ENCODE results near the gene HID1. TPM values are rescaled to one million over a fixed set of nuclear protein-coding genes. Genes with fewer than 3 reads are reported as not detected.
A peak's percentile ranks its signal among the peaks of the same experiment; 100 is the strongest.
"Not testable (repeated sequence)": the region's sequence is repeated elsewhere in the genome, so short reads cannot be mapped to it uniquely, and the experiment has no call there.

Gene HID1
- total RNA-seq, 1 donor from 2014 or later, result 3.7 TPM

- Histone ChIP-seq H3K9ac (ENCODE audit: low read depth in 1 of 3, low read length in 3 of 3) (peak overlapping the region in 2 of 3 donors; percentile 21 to 54), H3K27ac (ENCODE audit: low read depth, low read length) (no peak overlapping the region), H3K9me3 (ENCODE audit: control insufficient read depth in 3 of 3, low read length in 3 of 3) (no peaks in the 10 kb centered on the region), H3K36me3 (ENCODE audit: control insufficient read depth in 3 of 3, insufficient read depth in 3 of 3, low read length in 3 of 3) (no peaks in the 10 kb centered on the region), H3K27me3 (ENCODE audit: control insufficient read depth in 3 of 3, insufficient read depth in 3 of 3, low read length in 3 of 3) (peaks cover 21 to 38% (median 38%) of the 10 kb centered on the region in 3 donors), H3K4me3 (ENCODE audit: low read length in 3 of 3) (peak overlapping the region; percentile 43 to 54 (median 52)), H3K4me1 (ENCODE audit: control insufficient read depth in 3 of 3, insufficient read depth in 3 of 3, low read length in 3 of 3) (peaks cover 4 to 9% (median 7%) of the 10 kb centered on the region in 3 donors)
These were observed 785 bp downstream of the HID1 start for GRCh38 chr17:74971842-74972106.

GRCh38 chr17:74971069-74971841 is 1.3 kb downstream of the HID1 start:
- Histone ChIP-seq H3K9me3 (ENCODE audit: control insufficient read depth in 3 of 3, low read length in 3 of 3) (no peaks in the 10 kb centered on the region), H3K36me3 (ENCODE audit: control insufficient read depth in 3 of 3, insufficient read depth in 3 of 3, low read length in 3 of 3) (no peaks in the 10 kb centered on the region), H3K4me3 (ENCODE audit: low read length in 3 of 3) (peak overlapping the region; percentile 51 to 54 (median 52)), H3K9ac (ENCODE audit: low read depth in 1 of 3, low read length in 3 of 3) (peak overlapping the region in 2 of 3 donors; percentile 21 to 54), H3K27me3 (ENCODE audit: control insufficient read depth in 3 of 3, insufficient read depth in 3 of 3, low read length in 3 of 3) (peaks cover 21 to 38% (median 38%) of the 10 kb centered on the region in 3 donors), H3K27ac (ENCODE audit: low read depth, low read length) (no peak overlapping the region), H3K4me1 (ENCODE audit: control insufficient read depth in 3 of 3, insufficient read depth in 3 of 3, low read length in 3 of 3) (peaks cover 4 to 9% (median 7%) of the 10 kb centered on the region in 3 donors)

GRCh38 chr17:74970395-74970794 is 2.2 kb downstream of the HID1 start:
- Histone ChIP-seq H3K9me3 (ENCODE audit: control insufficient read depth in 3 of 3, low read length in 3 of 3) (no peaks in the 10 kb centered on the region), H3K36me3 (ENCODE audit: control insufficient read depth in 3 of 3, insufficient read depth in 3 of 3, low read length in 3 of 3) (no peaks in the 10 kb centered on the region), H3K4me3 (ENCODE audit: low read length in 3 of 3) (peak overlapping the region; percentile 3 to 54 (median 51)), H3K27me3 (ENCODE audit: control insufficient read depth in 3 of 3, insufficient read depth in 3 of 3, low read length in 3 of 3) (peaks cover 21 to 38% (median 38%) of the 10 kb centered on the region in 3 donors), H3K27ac (ENCODE audit: low read depth, low read length) (no peak overlapping the region), H3K9ac (ENCODE audit: low read depth in 1 of 3, low read length in 3 of 3) (peak overlapping the region in 1 of 3 donors; percentile 25), H3K4me1 (ENCODE audit: control insufficient read depth in 3 of 3, insufficient read depth in 3 of 3, low read length in 3 of 3) (peaks cover 4 to 9% (median 7%) of the 10 kb centered on the region in 3 donors)

GRCh38 chr17:74969501-74969900 is 3.1 kb downstream of the HID1 start:
- not testable (repeated sequence) for H3K4me3 ChIP-seq (ENCODE audit: low read length in 3 of 3); H3K36me3 ChIP-seq (ENCODE audit: control insufficient read depth in 3 of 3, insufficient read depth in 3 of 3, low read length in 3 of 3); H3K9ac ChIP-seq (ENCODE audit: low read depth in 1 of 3, low read length in 3 of 3); H3K27ac ChIP-seq (ENCODE audit: low read depth, low read length); H3K9me3 ChIP-seq (ENCODE audit: control insufficient read depth in 3 of 3, low read length in 3 of 3); H3K4me1 ChIP-seq (ENCODE audit: control insufficient read depth in 3 of 3, insufficient read depth in 3 of 3, low read length in 3 of 3)
- H3K27me3 ChIP-seq (ENCODE audit: control insufficient read depth in 3 of 3, insufficient read depth in 3 of 3, low read length in 3 of 3), result peaks cover 20 to 39% (median 35%) of the 10 kb centered on the region in 3 donors

- H3K27ac ChIP-seq (ENCODE audit: low read depth, low read length), result no peak overlapping the region
- no peaks in the 10 kb centered on the region for H3K9me3 ChIP-seq (ENCODE audit: control insufficient read depth in 3 of 3, low read length in 3 of 3)
- no peak overlapping the region for H3K9ac ChIP-seq (ENCODE audit: low read depth in 1 of 3, low read length in 3 of 3)
These were observed 4.2 kb downstream of the HID1 start for GRCh38 chr17:74968361-74968780.

GRCh38 chr17:74964988-74965622 is 7.5 kb downstream of the HID1 start:
- no peaks in the 10 kb centered on the region for H3K9me3 ChIP-seq (ENCODE audit: control insufficient read depth in 3 of 3, low read length in 3 of 3)
- H3K36me3 ChIP-seq (ENCODE audit: control insufficient read depth in 3 of 3, insufficient read depth in 3 of 3, low read length in 3 of 3), result no peaks in the 10 kb centered on the region
- H3K4me1 ChIP-seq (ENCODE audit: control insufficient read depth in 3 of 3, insufficient read depth in 3 of 3, low read length in 3 of 3), result peaks cover 0 to 4% (median 1%) of the 10 kb centered on the region in 3 donors
- H3K4me3 ChIP-seq (ENCODE audit: low read length in 3 of 3), result no peak overlapping the region
- H3K9ac ChIP-seq (ENCODE audit: low read depth in 1 of 3, low read length in 3 of 3), result no peak overlapping the region
- peaks cover 3 to 11% (median 5%) of the 10 kb centered on the region in 3 donors for H3K27me3 ChIP-seq (ENCODE audit: control insufficient read depth in 3 of 3, insufficient read depth in 3 of 3, low read length in 3 of 3)
- no peak overlapping the region for H3K27ac ChIP-seq (ENCODE audit: low read depth, low read length)

More at GRCh38 chr17:74968361-74968780, 4.2 kb downstream of the HID1 start:
- Histone ChIP-seq H3K4me3 (ENCODE audit: low read length in 3 of 3) (no peak overlapping the region), H3K4me1 (ENCODE audit: control insufficient read depth in 3 of 3, insufficient read depth in 3 of 3, low read length in 3 of 3) (peaks cover 4 to 9% (median 7%) of the 10 kb centered on the region in 3 donors), H3K27me3 (ENCODE audit: control insufficient read depth in 3 of 3, insufficient read depth in 3 of 3, low read length in 3 of 3) (peaks cover 16 to 34% (median 26%) of the 10 kb centered on the region in 3 donors), H3K36me3 (ENCODE audit: control insufficient read depth in 3 of 3, insufficient read depth in 3 of 3, low read length in 3 of 3) (no peaks in the 10 kb centered on the region)

- Histone ChIP-seq H3K27me3 (ENCODE audit: control insufficient read depth in 3 of 3, insufficient read depth in 3 of 3, low read length in 3 of 3) (peaks cover 5 to 13% (median 6%) of the 10 kb centered on the region in 3 donors), H3K4me1 (ENCODE audit: control insufficient read depth in 3 of 3, insufficient read depth in 3 of 3, low read length in 3 of 3) (peaks cover 0 to 4% (median 0%) of the 10 kb centered on the region in 3 donors), H3K27ac (ENCODE audit: low read depth, low read length) (no peak overlapping the region), H3K4me3 (ENCODE audit: low read length in 3 of 3) (no peak overlapping the region), H3K9me3 (ENCODE audit: control insufficient read depth in 3 of 3, low read length in 3 of 3) (no peaks in the 10 kb centered on the region), H3K9ac (ENCODE audit: low read depth in 1 of 3, low read length in 3 of 3) (no peak overlapping the region), H3K36me3 (ENCODE audit: control insufficient read depth in 3 of 3, insufficient read depth in 3 of 3, low read length in 3 of 3) (no peaks in the 10 kb centered on the region)
These were observed 8.3 kb downstream of the HID1 start for GRCh38 chr17:74964246-74964761.

GRCh38 chr17:74963656-74964055 is 8.9 kb downstream of the HID1 start:
- H3K4me3 ChIP-seq (ENCODE audit: low read length in 3 of 3), result no peak overlapping the region
- H3K27me3 ChIP-seq (ENCODE audit: control insufficient read depth in 3 of 3, insufficient read depth in 3 of 3, low read length in 3 of 3), result peaks cover 5 to 11% (median 6%) of the 10 kb centered on the region in 3 donors
- no peak overlapping the region for H3K27ac ChIP-seq (ENCODE audit: low read depth, low read length)
- no peaks in the 10 kb centered on the region for H3K36me3 ChIP-seq (ENCODE audit: control insufficient read depth in 3 of 3, insufficient read depth in 3 of 3, low read length in 3 of 3)
- H3K4me1 ChIP-seq (ENCODE audit: control insufficient read depth in 3 of 3, insufficient read depth in 3 of 3, low read length in 3 of 3), result peaks cover 0 to 3% (median 0%) of the 10 kb centered on the region in 3 donors
- H3K9ac ChIP-seq (ENCODE audit: low read depth in 1 of 3, low read length in 3 of 3), result no peak overlapping the region
- H3K9me3 ChIP-seq (ENCODE audit: control insufficient read depth in 3 of 3, low read length in 3 of 3), result no peaks in the 10 kb centered on the region

GRCh38 chr17:74962622-74963394 is 9.8 kb downstream of the HID1 start:
- Histone ChIP-seq H3K9ac (ENCODE audit: low read depth in 1 of 3, low read length in 3 of 3) (no peak overlapping the region), H3K4me1 (ENCODE audit: control insufficient read depth in 3 of 3, insufficient read depth in 3 of 3, low read length in 3 of 3) (peaks cover 0 to 2% (median 0%) of the 10 kb centered on the region in 3 donors), H3K4me3 (ENCODE audit: low read length in 3 of 3) (no peak overlapping the region), H3K27ac (ENCODE audit: low read depth, low read length) (no peak overlapping the region), H3K36me3 (ENCODE audit: control insufficient read depth in 3 of 3, insufficient read depth in 3 of 3, low read length in 3 of 3) (no peaks in the 10 kb centered on the region), H3K9me3 (ENCODE audit: control insufficient read depth in 3 of 3, low read length in 3 of 3) (no peaks in the 10 kb centered on the region), H3K27me3 (ENCODE audit: control insufficient read depth in 3 of 3, insufficient read depth in 3 of 3, low read length in 3 of 3) (peaks cover 5 to 11% (median 6%) of the 10 kb centered on the region in 3 donors)

All from skeletal muscle tissue (tissue), 4 donors.